Hindlimb muscle (tissue), 1 donor: ENCODE measurements around the gene C2orf76. TPM values are rescaled to one million over a fixed set of nuclear protein-coding genes. Genes with fewer than 3 reads are reported as not detected.

Experiments
- DNase-seq: peaks from one replicate; pipeline ENCODE4 v3.0.0-alpha.2; 2013
- polyA plus RNA-seq: library from polyadenylated mRNA; unstranded; fragments of 120-200 nt; gene quantifications from one replicate; pipeline ENCODE4 v1.2.1, GENCODE V29; 2013; ENCODE audit not compliant: insufficient read length

C2orf76 gene
- polyA plus RNA-seq, 1 donor = 8.1 TPM

GRCh38 chr2:119337749-119338148, 28.9 kb downstream of the C2orf76 start:
- no peak for DNase-seq

GRCh38 chr2:119333833-119334232, 32.8 kb downstream of the C2orf76 start:
- no peak for DNase-seq

GRCh38 chr2:119333360-119333759, 33.3 kb downstream of the C2orf76 start:
- DNase-seq = no peak

GRCh38 chr2:119332953-119333352, 33.7 kb downstream of the C2orf76 start:
- no peak for DNase-seq

GRCh38 chr2:119327431-119327830, 39.2 kb downstream of the C2orf76 start:
- DNase-seq = no peak

- DNase-seq = no peak
These were observed 39.7 kb downstream of the C2orf76 start for GRCh38 chr2:119326938-119327337.

GRCh38 chr2:119324685-119325270, 41.9 kb downstream of the C2orf76 start:
- DNase-seq = no peak

- no peak for DNase-seq
These were observed 43.2 kb downstream of the C2orf76 start for GRCh38 chr2:119323459-119323858.

GRCh38 chr2:119319593-119319992, 47.0 kb downstream of the C2orf76 start:
- DNase-seq = no peak

GRCh38 chr2:119317554-119317953, 49.1 kb downstream of the C2orf76 start:
- DNase-seq = no peak

GRCh38 chr2:119316066-119316465, 50.6 kb downstream of the C2orf76 start:
- DNase-seq = no peak

- DNase-seq = no peak
These were observed 51.3 kb downstream of the C2orf76 start for GRCh38 chr2:119315241-119315925.

GRCh38 chr2:119311831-119312230, 54.8 kb downstream of the C2orf76 start:
- DNase-seq = no peak

GRCh38 chr2:119311371-119311770, 55.3 kb downstream of the C2orf76 start:
- no peak for DNase-seq

GRCh38 chr2:119308793-119309330, 57.8 kb downstream of the C2orf76 start:
- no peak for DNase-seq

GRCh38 chr2:119307419-119308140, 59.1 kb downstream of the C2orf76 start:
- no peak for DNase-seq

GRCh38 chr2:119306196-119306590, 60.4 kb downstream of the C2orf76 start:
- DNase-seq = no peak

- DNase-seq = no peak
These were observed 61.0 kb downstream of the C2orf76 start for GRCh38 chr2:119305497-119306195.

GRCh38 chr2:119304847-119305246, 61.8 kb downstream of the C2orf76 start:
- no peak for DNase-seq

GRCh38 chr2:119301413-119301812, 65.2 kb downstream of the C2orf76 start:
- DNase-seq = no peak

- DNase-seq = no peak
These were observed 70.8 kb downstream of the C2orf76 start for GRCh38 chr2:119295688-119296375.

GRCh38 chr2:119294671-119295070, 72.0 kb downstream of the C2orf76 start:
- no peak for DNase-seq
